Measurements from ENCODE around the gene LRRC49.
"Not testable (repeated sequence)": the region's sequence is repeated elsewhere in the genome, so short reads cannot be mapped to it uniquely, and the experiment has no call there.

Gene LRRC49

DNA sequence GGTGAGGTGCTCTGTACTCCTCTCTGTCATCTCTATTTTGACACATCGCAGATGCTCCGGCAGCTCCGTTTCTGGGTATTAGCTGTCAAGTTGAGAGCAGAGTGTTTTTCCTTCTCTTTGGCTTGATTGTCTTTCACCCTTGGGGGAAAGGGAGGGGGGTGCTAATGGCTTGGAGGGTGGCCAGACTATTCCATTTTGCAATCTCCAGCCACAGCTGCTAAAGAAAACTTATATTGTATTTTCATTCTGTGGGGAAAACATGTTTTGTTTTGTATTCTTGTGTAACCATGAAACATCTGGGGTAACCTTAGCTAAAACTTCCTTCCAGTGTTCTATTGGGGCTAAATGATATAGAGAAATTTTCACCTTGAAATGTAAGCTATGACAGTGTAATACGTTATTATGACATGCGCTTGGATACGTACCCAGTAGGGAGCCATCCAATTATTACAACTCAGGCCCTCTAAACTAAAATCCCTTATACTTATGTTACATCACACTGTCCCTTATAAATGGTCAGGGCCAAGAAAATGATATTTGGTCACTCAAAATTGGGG lies 24.6 kb upstream of the LRRC49 start:
- DNase-seq, result no peak

DNA sequence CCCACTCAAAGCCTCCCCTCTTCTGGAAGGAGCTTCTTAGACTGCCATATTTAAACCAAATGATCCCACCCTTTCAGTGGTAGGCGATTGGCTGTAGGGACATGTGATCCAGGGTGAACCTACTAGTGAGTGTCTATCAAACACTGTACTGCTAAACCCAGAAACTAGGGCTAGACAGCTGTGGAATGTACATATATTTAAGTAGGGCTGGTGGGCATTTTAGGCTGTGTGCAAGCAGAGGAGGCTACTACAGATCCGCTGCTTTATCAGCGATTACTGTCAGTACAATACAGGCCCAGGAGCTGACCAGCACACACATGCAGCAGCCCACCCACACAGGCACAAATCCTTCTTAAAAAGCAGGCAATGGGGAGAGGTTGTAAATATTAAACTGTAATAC lies 23.3 kb upstream of the LRRC49 start:
- no peak for DNase-seq

DNA sequence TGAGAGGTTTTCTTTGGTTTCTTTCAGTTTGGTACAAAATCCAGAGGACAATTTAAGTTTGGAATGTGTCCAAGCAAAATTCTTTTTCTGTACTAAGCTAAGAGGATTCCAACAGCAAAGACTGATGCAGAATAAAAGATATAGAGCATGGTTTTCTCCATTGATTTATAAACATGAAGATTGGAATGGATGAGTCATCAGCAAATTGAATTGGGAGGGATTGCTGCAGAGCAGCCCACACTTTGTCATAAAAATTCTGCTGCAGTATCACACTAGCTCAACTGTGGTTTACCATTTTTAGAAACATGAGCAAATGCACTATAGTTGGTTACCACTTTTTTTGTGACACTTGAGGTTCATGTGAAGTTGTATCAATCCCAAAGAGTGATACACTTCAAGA lies 22.6 kb upstream of the LRRC49 start:
- no peak for DNase-seq

DNA sequence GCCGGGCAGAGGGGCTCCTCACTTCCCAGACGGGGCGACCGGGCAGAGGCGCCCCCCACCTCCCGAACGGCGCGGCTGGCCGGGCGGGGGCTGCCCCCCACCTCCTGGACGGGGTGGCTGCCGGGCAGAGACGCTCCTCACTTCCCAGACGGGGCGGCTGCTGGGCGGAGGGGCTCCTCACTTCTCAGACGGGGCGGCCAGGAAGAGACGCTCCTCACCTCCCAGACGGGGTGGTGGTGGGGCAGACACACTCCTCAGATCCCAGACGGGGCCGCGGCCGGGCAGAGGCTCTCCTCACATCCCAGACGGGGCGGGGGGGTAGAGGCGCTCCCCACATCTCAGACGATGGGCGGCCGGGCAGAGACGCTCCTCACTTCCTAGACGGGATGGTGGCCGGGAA lies 21.1 kb upstream of the LRRC49 start:
- DNase-seq, result not testable (repeated sequence)

DNA sequence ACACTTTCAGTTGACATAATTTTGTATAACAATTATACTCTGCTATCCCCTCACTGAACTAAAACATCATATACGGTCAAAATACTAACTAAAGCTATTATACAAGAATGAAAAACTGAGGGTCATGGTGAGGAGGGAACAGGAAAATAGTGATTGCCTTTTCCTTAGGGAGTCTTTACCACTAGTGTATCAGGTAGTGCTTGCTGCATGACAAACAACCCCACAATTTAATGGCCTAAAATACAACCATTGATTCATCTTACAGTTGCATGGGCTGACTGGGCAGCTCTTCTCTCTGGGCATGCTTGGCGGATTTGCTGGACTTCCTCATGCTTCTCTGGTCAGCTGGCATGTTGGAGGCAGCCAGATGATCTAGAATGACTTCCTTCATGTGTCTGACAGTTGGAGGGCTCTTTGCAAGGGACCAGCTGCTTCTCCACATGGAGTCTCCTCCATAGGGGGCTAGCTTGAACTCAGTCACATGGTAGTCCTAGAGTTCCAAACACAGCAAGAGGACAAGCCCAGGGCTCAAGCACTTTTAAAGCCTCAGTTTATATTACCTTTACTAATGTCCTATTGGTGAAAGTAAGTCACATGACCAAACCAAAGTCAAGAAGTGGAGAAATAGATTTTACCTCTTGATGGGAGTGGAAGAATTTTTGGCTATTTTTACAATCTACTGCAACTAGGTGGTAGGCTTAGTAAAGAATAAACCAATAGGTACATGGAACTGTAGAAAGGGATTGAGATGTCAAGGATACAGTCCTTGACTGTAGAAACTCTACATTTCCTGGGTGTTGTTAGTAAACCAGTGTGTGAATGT lies 19.2 kb upstream of the LRRC49 start:
- no peak for DNase-seq

DNA sequence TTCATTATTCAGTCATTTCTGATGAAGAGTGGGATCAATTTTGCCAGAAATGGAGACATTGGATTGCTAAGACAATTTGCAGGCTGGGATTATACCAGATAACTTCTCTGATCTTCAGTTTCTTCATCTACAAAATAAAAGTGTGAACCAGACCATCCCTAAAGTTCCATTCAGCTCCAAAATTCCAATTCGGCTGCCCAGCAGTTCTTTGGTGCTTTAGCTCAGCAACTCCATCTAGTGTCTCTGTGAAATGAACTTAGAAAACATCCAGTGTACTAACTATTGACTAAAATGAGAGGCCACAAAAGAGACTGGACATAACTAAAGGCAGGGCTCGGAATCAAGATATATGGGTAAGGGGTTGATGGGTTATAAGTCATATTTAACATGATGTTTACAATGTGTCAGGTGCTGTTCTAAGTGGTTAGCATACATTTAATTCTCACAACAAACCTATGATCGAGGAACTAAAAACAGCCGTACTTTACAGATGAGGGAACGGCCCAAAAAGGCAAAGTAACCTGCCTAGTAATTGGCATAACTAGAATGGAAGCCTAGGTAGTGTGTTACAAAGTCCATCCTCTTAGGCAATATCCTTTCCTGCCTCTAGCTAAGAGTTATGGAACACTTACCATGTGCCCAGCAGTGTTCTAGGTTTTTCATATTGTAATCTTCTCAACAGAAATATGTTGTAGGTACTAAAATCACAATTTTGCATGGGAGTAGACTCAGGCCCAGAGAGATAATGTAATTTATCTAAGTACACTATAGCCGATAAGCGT lies 17.4 kb upstream of the LRRC49 start:
- DNase-seq, result no peak

DNA sequence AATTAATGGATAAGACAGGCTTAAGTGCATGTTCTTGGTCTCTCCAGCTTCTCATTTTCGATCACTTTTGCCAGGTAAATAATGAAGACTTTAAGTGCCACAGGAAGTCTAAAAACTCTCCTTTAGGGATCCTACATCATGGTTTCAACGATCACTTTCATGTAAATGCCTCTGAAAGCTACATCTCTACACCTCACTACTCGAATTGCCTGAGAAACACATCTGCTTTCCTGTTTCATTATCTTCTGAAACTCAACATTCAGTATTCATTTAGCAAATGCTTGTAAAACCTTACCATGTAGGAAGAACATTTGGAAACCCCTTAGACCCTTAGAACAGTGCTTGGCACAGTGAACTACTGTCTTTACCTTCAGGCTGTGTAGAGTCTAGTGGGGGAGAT lies 16.6 kb upstream of the LRRC49 start:
- no peak for DNase-seq

DNA sequence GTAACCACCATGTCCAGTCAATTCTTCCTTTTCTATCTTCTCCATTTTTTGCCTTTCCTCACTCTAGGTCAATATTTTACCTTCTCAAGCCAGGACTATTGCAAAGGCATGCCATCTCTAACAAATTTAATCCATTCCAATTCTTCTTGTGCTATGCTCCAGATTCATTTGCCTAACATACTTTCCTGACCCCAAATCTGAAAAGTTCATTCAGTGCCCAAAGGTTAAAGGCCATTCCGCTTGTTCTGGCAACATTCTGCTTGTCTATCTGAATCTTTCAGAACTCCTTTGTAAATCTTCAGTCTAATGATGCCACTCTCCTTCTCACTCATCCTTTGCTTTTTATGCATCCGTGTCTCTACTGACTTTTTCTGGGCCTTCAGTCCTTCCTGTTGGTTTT lies 15.9 kb upstream of the LRRC49 start:
- DNase-seq, result no peak

DNA sequence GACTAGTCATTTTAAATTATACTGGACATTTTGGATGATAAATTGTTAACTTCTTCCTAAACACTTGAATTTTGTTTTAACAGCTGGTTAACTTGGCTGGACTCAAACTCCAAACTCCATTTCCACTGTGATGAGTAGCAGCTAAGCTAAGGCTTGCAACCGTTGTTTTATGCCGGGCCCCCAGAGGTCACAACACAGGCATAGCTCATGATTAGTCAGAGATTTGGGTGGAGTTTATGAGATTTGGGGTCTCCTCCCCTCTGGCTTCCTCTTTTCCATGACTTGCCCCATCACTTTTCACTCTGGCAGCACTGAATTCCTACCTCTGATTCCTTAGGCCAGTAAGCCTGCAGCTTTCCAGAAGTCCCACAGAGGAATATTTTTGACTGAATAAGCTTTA lies 13.2 kb upstream of the LRRC49 start:
- no peak for DNase-seq

DNA sequence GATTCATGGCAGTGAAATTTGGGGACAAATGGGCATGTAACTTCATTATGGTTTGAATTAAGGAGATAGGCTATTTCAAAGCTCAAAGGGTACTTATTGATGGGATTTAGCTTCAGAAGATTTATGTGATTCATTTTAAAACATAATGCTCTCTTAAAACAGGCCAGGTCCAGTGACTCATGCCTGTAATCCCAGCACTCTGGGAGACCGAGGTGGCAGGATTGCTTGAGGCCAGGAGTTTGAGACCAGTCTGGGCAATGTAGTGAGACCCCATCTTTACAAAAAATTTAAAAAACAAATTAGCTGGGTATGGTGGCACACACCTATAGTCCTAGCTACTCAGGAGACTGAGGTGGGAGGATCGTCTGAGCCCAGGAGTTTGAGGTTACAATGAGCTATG lies 11.8 kb upstream of the LRRC49 start:
- DNase-seq, result no peak

DNA sequence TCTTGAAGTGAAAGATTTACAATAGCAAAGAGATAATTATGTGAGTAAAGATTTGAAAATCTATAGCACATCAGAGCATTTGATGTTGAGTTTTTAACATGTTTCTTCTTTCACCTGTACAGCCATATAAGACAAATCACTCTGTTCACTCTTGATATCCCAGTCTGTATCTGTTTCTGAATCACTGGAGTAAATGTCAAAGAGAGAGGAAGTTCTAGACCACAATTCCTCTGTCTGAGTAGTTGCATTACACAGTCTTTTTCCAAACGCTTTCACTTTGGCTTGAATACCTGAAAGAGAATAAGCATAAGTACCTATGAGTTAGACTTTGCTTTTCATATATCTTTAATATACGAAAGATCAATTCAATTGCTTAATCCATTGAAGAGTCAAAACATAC lies 10.3 kb upstream of the LRRC49 start:
- no peak for DNase-seq

DNA sequence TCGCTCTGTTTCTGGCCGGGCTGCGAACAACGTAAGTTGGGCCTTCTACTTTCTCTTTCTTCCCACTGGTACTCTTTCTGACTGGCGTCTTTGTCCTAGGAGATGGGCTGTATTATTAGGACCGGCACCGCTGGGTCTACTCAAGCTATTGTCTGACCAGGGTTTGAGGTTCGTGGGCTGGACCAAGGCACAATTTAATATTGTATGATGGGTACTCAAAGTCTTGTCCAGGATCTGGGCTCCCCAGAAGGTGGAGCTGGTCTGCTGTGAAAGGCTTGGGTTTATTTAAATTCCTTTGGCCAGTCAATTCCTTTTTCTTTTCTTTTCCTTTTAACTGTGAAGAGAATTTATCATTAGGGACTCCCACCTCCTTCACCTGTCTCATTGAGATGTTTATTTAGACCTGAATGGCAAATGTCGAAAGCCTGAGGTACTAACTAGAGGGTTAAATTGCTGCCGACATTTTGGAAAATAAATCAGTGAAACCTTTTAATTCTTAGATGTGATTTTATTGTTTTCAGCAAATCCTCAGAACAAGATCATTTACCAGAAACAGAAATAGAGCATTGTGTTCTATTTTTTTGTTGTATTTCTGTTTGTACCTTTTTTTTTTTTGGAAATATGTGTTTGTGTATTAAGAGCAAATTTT lies 410 bp downstream of the LRRC49 start:
- no peak for DNase-seq

DNA sequence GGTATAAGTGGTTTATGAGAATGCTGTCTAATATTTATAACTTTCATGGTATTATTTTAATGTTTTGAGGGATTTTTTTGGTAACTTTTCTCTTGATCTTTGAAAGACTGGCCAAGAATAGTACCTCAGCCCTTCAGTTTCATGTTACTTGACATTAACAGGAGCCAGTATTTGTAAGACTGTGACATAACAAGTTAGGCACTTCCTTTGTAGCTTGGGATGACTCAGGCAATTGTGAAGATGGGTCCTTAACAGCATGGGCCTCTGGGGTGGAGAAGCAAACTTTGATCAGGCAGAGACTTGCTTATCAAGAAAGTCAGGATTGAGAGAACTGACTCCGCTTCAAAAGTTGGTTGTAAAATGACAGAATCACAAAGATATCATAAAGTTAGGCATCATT lies 9.5 kb downstream of the LRRC49 start:
- no peak for DNase-seq

DNA sequence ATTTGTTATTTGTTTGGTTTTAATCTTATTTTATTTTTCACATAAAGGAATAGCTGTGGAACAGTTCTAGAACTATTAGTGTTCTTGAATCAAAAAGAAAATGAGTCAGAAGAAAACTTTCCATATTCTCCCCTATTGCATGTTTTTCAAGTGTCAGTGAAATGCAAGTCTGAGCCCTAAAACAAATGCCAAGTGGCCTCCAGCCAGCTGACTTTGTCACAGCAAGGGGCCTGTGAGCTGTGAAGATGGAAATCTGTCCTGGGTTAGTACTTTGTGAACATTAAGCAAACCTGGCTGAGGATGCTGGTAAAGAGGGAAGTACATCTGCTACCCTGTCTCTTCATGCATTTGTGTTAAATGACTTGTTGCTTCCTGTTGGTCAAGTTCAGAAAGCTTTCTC lies 14.2 kb downstream of the LRRC49 start:
- no peak for DNase-seq

DNA sequence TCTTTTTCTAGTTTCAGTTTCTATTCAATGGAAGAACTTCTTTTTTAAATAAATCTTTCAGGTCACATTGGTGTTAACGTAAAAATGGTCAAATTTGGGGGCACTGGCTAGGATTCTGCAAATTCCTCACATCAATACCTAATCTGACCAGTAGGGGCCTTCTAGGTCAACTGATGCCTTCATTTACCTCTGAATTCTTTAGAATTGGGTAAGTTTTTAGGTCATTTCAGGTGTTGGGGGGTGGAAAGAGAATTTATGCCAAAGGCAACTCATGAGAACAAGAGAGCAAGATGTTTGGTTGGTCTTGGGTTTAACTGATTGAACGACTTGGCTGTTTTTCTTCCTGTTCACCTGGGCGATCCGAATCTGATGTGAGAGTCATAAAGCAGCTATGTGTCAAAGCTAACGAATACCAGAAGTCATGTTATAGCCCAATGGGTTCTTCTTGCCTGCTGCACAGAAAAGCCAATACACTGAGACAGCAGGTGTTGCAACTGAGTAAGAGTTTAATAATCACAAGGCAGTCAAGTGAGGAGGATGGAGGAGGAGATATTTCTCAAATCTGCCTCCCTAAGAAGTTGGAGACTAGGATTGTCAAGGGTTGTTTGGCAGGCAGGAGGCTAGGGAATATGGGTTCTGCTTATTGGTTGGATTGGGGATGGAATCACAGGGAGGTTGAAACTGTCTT lies 15.3 kb downstream of the LRRC49 start:
- no peak for DNase-seq

DNA sequence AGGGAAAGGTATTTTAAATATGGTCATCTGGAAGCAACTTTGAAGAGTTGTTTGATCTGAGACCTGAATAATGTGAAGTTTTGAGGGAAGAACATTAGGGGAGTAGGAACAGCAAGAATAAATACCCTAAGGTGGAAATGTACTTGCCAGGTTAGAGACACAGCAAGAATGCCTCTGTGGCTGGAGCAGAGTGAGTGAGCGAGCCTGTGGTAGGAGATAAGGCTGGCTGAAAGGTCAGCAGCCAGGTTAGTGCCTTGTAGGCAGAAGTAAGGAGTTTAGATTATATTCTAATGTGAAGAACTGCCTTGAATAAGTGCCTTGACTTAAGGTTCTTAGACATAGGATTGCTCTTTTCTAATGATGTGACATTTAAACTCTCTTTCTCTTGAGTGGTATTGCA lies 18.3 kb downstream of the LRRC49 start:
- no peak for DNase-seq

DNA sequence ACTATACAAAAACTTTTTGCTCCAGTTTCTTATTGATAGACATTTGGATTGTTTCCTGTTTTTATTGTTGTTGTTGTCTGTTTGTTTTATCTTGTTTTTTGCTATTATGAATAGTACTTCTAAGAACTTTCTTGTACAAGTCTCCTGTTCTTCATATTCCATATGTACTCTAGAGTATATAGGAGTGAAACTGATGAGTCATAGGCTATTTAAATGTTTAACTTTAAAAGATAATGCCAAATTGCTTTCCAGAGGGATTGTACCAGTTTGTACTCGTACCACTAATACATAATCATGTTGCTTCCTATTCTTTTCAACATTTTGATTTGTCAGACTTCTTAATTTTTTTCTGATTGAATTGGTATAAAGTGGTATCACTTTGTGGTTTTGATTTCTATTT lies 19.6 kb downstream of the LRRC49 start:
- DNase-seq, result no peak

DNA sequence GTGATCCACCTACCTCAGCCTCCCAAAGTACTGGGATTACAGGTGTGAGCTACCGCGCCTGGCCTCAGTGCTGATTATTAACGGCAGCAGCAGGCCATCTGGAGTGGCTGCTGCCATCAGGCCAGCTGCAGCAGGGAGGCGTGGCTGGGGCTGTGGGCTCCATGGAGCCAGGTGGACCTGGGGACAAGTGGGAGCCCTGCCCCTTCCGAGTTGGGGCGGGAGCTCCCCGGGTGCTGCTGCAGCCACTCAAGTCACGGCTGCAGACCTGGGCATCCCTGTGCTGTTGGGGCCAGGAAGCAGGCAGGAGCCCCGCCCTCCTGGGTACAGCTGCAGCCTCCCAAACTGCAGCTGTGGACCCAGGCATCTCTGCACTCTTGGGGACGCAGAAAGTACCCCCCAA lies 23.9 kb downstream of the LRRC49 start:
- no peak for DNase-seq

DNA sequence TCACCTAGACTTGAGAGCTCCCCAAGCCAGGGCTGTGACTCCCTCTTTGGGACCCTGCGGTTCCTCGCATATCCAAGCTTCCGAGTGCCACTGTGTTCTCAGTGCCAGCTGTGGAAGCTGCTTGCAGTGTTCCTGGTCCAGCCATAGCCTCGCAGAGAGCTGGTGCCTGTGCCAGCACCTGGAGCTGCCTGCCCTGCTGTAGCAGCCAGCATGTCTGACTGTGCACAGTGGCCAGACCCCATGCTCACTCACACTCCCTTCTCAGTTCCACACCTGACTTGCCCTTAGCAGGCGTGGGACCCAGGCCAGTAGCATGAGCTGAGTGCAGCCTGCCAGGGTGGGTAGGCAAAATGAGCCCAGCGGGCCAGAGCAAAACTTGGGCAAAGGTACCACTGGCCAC lies 25.3 kb downstream of the LRRC49 start:
- DNase-seq, result no peak

DNA sequence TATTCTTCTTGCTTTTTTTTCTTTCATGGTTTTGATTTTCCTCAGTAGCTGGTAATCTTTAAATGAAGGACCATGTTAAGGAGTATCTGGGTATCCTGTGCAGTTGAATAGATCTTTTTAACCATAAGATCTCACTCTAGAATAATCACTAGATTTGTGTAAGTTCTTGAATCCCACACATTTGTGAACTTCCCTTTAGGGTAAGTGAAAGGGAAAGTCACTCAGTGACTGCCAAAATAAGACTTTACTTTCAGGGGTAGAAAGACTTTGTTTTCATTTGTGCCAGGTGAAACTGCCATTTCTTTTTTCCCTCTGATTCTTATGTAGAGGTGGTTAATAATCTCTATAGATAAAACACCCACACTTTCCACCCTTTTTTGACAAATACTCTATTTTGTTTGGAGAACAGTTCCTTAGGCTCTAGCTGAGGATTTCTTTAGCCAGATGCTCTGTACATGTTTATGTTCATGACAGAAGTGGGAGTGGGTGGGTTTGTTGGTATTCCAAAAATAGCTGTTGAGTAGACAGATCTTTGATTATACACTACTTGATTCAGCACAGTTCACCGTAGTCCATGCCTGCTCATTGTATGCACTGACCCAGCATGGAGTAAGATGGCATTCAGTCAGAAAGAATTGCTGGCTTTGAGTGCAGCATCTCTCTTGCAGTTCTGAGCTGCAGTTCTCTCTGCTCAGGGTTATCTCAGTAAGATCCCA lies 28.5 kb downstream of the LRRC49 start:
- no peak for DNase-seq

DNA sequence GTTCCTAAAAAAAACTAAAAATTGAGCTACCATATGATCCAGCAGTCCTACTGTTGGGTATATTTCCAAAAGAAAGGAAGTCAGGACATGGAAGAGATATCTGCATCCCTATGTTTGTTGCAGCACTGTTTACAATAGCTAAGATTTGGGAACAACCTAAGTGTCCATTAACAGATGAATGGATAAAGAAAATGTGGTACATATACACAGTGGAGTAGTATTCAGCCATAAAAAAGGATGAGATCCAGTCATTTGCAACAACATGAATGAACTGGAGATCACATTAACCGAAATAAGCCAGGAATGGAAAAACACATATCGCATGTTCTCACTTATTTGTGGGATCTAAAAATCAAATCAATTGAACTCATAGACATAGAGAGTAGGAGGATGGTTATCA lies 29.5 kb downstream of the LRRC49 start:
- no peak for DNase-seq
